Measurements from ENCODE around the gene CREB5. TPM values are rescaled to one million over a fixed set of nuclear protein-coding genes. Genes with fewer than 3 reads are reported as not detected.

Gene CREB5
- polyA plus RNA-seq, 1 donor from 2014 or later, result 3.7 TPM

GRCh38 chr7:28586736-28587135 is 174.4 kb downstream of the CREB5 start:
- TF ChIP-seq MXI1 (conservative IDR thresholded peaks at IDR 0.05; ENCODE audit: poor library complexity, severe bottlenecking), result no peak
- no peak for TF ChIP-seq TAF1 (IDR thresholded peaks at IDR 0.05; ENCODE audit: low read depth)
- TF ChIP-seq, protein P1, sequence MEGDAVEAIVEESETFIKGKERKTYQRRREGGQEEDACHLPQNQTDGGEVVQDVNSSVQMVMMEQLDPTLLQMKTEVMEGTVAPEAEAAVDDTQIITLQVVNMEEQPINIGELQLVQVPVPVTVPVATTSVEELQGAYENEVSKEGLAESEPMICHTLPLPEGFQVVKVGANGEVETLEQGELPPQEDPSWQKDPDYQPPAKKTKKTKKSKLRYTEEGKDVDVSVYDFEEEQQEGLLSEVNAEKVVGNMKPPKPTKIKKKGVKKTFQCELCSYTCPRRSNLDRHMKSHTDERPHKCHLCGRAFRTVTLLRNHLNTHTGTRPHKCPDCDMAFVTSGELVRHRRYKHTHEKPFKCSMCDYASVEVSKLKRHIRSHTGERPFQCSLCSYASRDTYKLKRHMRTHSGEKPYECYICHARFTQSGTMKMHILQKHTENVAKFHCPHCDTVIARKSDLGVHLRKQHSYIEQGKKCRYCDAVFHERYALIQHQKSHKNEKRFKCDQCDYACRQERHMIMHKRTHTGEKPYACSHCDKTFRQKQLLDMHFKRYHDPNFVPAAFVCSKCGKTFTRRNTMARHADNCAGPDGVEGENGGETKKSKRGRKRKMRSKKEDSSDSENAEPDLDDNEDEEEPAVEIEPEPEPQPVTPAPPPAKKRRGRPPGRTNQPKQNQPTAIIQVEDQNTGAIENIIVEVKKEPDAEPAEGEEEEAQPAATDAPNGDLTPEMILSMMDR (IDR thresholded peaks at IDR 0.05; ENCODE audit: poor library complexity, severe bottlenecking), result no peak
- no peak for TF ChIP-seq EP300 (conservative IDR thresholded peaks at IDR 0.05; ENCODE audit: poor library complexity, severe bottlenecking)
- TF ChIP-seq POLR2AphosphoS5 (IDR thresholded peaks at IDR 0.05), result no peak
- TF ChIP-seq REST (IDR thresholded peaks at IDR 0.05; ENCODE audit: borderline replicate concordance), result no peak
- no peak for TF ChIP-seq RAD21 (conservative IDR thresholded peaks at IDR 0.05)
- no peak for TF ChIP-seq SMC3 (conservative IDR thresholded peaks at IDR 0.05; ENCODE audit: poor library complexity)
- Histone ChIP-seq H3K36me3 (ENCODE audit: insufficient read depth, low read length) (no peaks in the 10 kb centered on the region), H3K9me3 (ENCODE audit: low read length) (no peaks in the 10 kb centered on the region), H2AFZ (ENCODE audit: low read depth, low read length) (no peak overlapping the region), H3K27me3 (ENCODE audit: insufficient read depth, low read depth, low read length) (no peaks in the 10 kb centered on the region), H3K4me3 (ENCODE audit: low read length) (no peak overlapping the region), H3K27ac (ENCODE audit: low read length) (no peak overlapping the region), H3K9ac (ENCODE audit: low read length) (no peak overlapping the region), H4K20me1 (ENCODE audit: insufficient read depth) (no peaks in the 10 kb centered on the region), H3K4me2 (ENCODE audit: low read length) (no peak overlapping the region), H3K9me2 (ENCODE audit: insufficient read depth, low read length) (no peaks in the 10 kb centered on the region), H3K79me2 (replicated peaks; ENCODE audit: insufficient read depth, low read length) (no peaks in the 10 kb centered on the region), H3F3A (ENCODE audit: insufficient read depth, low read length, poor library complexity, severe bottlenecking) (no peaks in the 10 kb centered on the region)

DNA sequence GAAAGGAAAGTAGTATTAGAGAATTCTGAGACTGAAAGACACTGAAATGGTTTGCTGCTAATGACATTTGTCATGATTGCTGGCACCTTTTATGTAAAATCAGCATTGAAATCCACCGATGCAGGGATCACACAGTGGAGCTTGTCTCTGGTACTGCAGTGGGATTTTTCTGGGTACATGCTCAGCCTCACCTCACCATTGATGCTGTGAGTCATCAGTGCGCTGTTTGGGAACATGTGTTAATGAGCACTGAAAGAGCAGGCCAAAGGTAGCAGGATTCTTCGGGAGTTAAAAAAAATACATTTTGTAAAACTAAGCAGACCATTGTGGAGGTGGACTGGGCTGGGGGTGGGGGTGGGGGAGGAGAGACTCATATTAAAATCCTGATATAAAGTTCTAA is 174.9 kb downstream of the CREB5 start:
- TF ChIP-seq, protein P1 (IDR thresholded peaks at IDR 0.05; ENCODE audit: poor library complexity, severe bottlenecking), result no peak
- TF ChIP-seq SMC3 (conservative IDR thresholded peaks at IDR 0.05; ENCODE audit: poor library complexity), result no peak
- TF ChIP-seq TAF1 (IDR thresholded peaks at IDR 0.05; ENCODE audit: low read depth), result no peak
- TF ChIP-seq MXI1 (conservative IDR thresholded peaks at IDR 0.05; ENCODE audit: poor library complexity, severe bottlenecking), result no peak
- TF ChIP-seq REST (IDR thresholded peaks at IDR 0.05; ENCODE audit: borderline replicate concordance), result no peak
- TF ChIP-seq RAD21 (conservative IDR thresholded peaks at IDR 0.05), result no peak
- TF ChIP-seq POLR2AphosphoS5 (IDR thresholded peaks at IDR 0.05), result no peak
- no peak for TF ChIP-seq EZH2 (IDR thresholded peaks at IDR 0.05; ENCODE audit: borderline replicate concordance, insufficient read depth, low read length, poor library complexity, severe bottlenecking)
- TF ChIP-seq EP300 (conservative IDR thresholded peaks at IDR 0.05; ENCODE audit: poor library complexity, severe bottlenecking), result no peak

More for the DNA sequence above, 174.9 kb downstream of the CREB5 start:
- no peaks in the 10 kb centered on the region for H3K79me2 ChIP-seq (replicated peaks; ENCODE audit: insufficient read depth, low read length)
- H3K4me3 ChIP-seq (ENCODE audit: low read length), result no peak overlapping the region
- no peaks in the 10 kb centered on the region for H4K20me1 ChIP-seq (ENCODE audit: insufficient read depth)
- no peak overlapping the region for H3K4me2 ChIP-seq (ENCODE audit: low read length)
- no peak overlapping the region for H2AFZ ChIP-seq (ENCODE audit: low read depth, low read length)
- no peaks in the 10 kb centered on the region for H3K27me3 ChIP-seq (ENCODE audit: insufficient read depth, low read depth, low read length)
- H3K9me3 ChIP-seq (ENCODE audit: low read length), result no peaks in the 10 kb centered on the region
- no peaks in the 10 kb centered on the region for H3K36me3 ChIP-seq (ENCODE audit: insufficient read depth, low read length)
- no peak overlapping the region for H3K27ac ChIP-seq (ENCODE audit: low read length)
- no peaks in the 10 kb centered on the region for H3K9me2 ChIP-seq (ENCODE audit: insufficient read depth, low read length)
- H3F3A ChIP-seq (ENCODE audit: insufficient read depth, low read length, poor library complexity, severe bottlenecking), result no peaks in the 10 kb centered on the region
- no peak overlapping the region for H3K9ac ChIP-seq (ENCODE audit: low read length)
